Myocyte (in vitro differentiated cells): ENCODE results near the gene FRA10AC1. TPM values are rescaled to one million over a fixed set of nuclear protein-coding genes. Genes with fewer than 3 reads are reported as not detected.

ENCODE experiments used
- DNase-seq: peaks from one replicate; pipeline ENCODE4 v3.0.0-alpha.2; 2012; ENCODE audit warnings: low read depth
- total RNA-seq: library from RNA; depleted of rRNA; stranded (reverse); fragments of >200 nt; gene quantifications from 2 replicates; pipeline ENCODE4 v1.2.3, GENCODE V29; 2014

Gene FRA10AC1
- total RNA-seq, 1 donor from 2014 or later, result 13.6 TPM

GRCh38 chr10:93629647-93630305 lies 72.6 kb downstream of the FRA10AC1 start:
- DNase-seq, result no peak

GRCh38 chr10:93628858-93629257 lies 73.5 kb downstream of the FRA10AC1 start:
- no peak for DNase-seq

- no peak for DNase-seq
These were observed 79.5 kb downstream of the FRA10AC1 start for GRCh38 chr10:93622942-93623341.

GRCh38 chr10:93620925-93621324 lies 81.5 kb downstream of the FRA10AC1 start:
- no peak for DNase-seq

Other genes starting within 250 kb of the FRA10AC1 start
- 249 and 264 TPM in 2 replicates for gene MYOF, start 220.3 kb downstream of the FRA10AC1 start, total RNA-seq
- gene CEP55, start 206.0 kb downstream of the FRA10AC1 start, total RNA-seq, result 2.1 and 3.0 TPM in 2 replicates
- gene FFAR4, start 135.9 kb downstream of the FRA10AC1 start, total RNA-seq, result not detected in 2 replicates
- 0.42 TPM in 1 of 2 replicates, not detected in the other for gene RBP4, start 101.4 kb downstream of the FRA10AC1 start, total RNA-seq
- gene PDE6C, start 90.1 kb downstream of the FRA10AC1 start, total RNA-seq, result not detected in 2 replicates
- not detected in 2 replicates for gene LGI1, start 55.3 kb upstream of the FRA10AC1 start, total RNA-seq
- gene SLC35G1, start 191.4 kb upstream of the FRA10AC1 start, total RNA-seq, result 3.9 and 5.3 TPM in 2 replicates